ENCODE results near the gene ALCAM.
"Not testable (repeated sequence)": the region's sequence is repeated elsewhere in the genome, so short reads cannot be mapped to it uniquely, and the experiment has no call there.

GRCh38 chr3:105392598-105392997 is 25.9 kb downstream of the ALCAM start:
- not testable (repeated sequence) for TF ChIP-seq POLR2AphosphoS5, POLR2A, CTCF (IDR thresholded peaks at IDR 0.05)
